Measurements from ENCODE around the gene TOP3B.

TOP3B gene

GRCh38 chr22:21982338-21982965 is at the start of gene TOP3B:
Gene TOP3B (minus strand): TSS chr22:21982787. CDS start chr22:21975709, 7,078 bp downstream.
- DNase-seq (ENCODE audit: low read depth, low spot score), result no peak

GRCh38 chr22:22031183-22031945 is 48.8 kb upstream of the TOP3B start:
- DNase-seq (ENCODE audit: low read depth, low spot score), result no peak

More at GRCh38 chr22:21982338-21982965, at the start of gene TOP3B:
- peak within 1 kb of the TSS; percentile 26 for H3K27ac ChIP-seq

GRCh38 chr22:22030493-22031182 is 48.1 kb upstream of the TOP3B start:
- no peak overlapping the region for H3K27ac ChIP-seq
- DNase-seq (ENCODE audit: low read depth, low spot score), result no peak

More at GRCh38 chr22:22031183-22031945, 48.8 kb upstream of the TOP3B start:
- H3K27ac ChIP-seq, result no peak overlapping the region

DNA sequence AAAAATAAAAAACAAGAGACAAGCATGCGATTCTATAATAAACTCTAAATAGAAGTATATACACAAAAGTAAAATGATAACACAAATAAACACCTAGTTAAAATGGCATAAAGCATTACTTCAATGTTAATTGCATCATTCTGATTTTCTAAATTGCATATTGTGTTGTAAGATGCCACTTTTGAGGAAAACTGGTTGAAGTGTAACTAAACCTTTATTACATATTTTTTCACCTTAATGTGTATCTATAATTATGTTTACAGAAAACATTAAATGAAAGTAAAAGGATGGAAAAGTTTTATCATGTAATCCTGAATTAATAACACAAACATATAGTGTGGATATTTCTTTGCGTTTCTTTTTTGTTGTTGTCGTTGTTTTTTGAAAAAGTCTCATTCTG is 45.4 kb upstream of the TOP3B start:
- DNase-seq (ENCODE audit: low read depth, low spot score), result no peak
- no peak overlapping the region for H3K27ac ChIP-seq

DNA sequence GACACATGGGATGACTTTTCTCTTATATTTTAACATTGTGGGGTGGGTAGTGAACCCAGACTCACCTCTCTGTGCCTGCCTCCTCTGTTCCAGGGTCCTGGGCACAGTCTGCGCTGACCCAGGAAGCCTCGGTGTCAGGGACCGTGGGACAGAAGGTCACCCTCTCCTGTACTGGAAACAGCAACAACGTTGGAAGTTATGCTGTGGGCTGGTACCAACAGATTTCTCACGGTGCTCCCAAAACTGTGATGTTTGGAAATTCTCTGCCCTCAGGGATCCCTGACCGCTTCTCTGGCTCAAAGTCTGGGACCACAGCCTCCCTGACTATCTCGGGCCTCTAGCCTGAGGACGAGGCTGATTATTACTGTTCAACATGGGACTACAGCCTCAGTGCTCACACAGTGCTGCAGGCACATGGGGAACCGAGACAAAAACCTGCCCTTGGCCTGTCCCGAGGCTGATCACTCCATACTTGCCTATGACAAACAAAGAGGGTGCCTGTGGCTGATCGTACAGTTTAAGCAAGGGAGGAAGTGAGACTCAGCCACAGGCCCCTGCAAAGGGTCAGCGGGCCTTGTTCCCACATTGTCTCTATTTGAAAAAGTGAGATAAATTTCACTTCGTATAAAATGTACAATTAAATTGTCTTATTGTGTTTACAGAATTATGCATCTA is 43.7 kb upstream of the TOP3B start:
- no peak for DNase-seq (ENCODE audit: low read depth, low spot score)
- H3K27ac ChIP-seq, result no peak overlapping the region

GRCh38 chr22:22025320-22026156 is 43.0 kb upstream of the TOP3B start:
- H3K27ac ChIP-seq, result no peak overlapping the region
- no peak for DNase-seq (ENCODE audit: low read depth, low spot score)

GRCh38 chr22:22024440-22024839 is 41.9 kb upstream of the TOP3B start:
- no peak for DNase-seq (ENCODE audit: low read depth, low spot score)
- H3K27ac ChIP-seq, result no peak overlapping the region

GRCh38 chr22:22023581-22024137 is 41.1 kb upstream of the TOP3B start:
- DNase-seq (ENCODE audit: low read depth, low spot score), result no peak
- no peak overlapping the region for H3K27ac ChIP-seq

GRCh38 chr22:22022947-22023534 is 40.5 kb upstream of the TOP3B start:
- H3K27ac ChIP-seq, result no peak overlapping the region
- DNase-seq (ENCODE audit: low read depth, low spot score), result no peak

- H3K27ac ChIP-seq, result no peak overlapping the region
- no peak for DNase-seq (ENCODE audit: low read depth, low spot score)
These were observed 39.8 kb upstream of the TOP3B start for GRCh38 chr22:22022255-22022840.

DNA sequence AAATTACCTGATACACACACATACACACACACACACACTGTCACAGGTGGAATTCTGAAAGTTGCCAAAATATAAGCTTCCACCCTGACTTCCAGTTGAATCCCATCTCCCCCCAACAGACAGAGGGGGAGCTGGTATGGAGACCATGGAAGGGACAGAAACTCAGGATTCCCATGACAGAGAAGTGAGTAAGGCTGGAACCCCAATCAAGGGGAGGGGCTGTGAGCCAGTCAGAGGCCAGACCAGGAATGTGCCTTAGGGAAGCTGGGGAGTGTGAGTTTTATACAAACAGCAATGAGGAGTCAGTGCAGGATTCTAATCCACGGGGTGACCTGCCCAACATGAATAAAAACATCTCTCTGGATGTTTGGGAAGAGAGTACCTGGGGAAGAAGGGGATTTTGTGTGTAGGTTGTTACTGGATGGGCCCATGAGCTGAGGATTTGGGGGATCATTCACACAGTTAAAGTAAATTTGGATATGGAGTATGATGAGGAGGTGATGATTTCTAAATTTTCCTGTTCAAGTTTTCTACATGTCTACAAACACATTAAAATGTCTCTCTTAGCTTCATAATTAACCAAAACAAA is 38.7 kb upstream of the TOP3B start:
- peak overlapping the region; percentile 62 for H3K27ac ChIP-seq
- DNase-seq (ENCODE audit: low read depth, low spot score), result peak; percentile 83

DNA sequence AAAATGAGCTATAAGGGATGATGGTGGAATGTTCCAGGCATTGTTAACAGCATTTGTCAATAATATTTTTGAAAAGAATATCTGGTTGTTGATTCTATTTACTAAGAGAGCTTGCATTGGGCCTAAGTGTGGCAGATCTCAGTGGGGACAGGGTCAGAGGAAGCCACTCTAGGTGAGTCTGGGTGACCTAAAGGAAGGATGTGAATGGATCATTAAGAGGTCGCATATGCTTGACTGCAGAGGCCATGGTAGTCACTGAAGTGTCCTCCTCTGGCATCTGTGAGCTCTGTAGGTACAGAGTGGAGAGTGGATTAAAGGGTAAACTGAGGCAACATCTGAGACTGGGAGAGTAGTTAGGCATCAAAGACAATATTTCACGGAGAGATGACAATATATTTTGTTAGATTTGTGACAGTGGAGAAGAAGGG is 37.9 kb upstream of the TOP3B start:
- no peak for DNase-seq (ENCODE audit: low read depth, low spot score)
- peak overlapping the region; percentile 62 for H3K27ac ChIP-seq

DNA sequence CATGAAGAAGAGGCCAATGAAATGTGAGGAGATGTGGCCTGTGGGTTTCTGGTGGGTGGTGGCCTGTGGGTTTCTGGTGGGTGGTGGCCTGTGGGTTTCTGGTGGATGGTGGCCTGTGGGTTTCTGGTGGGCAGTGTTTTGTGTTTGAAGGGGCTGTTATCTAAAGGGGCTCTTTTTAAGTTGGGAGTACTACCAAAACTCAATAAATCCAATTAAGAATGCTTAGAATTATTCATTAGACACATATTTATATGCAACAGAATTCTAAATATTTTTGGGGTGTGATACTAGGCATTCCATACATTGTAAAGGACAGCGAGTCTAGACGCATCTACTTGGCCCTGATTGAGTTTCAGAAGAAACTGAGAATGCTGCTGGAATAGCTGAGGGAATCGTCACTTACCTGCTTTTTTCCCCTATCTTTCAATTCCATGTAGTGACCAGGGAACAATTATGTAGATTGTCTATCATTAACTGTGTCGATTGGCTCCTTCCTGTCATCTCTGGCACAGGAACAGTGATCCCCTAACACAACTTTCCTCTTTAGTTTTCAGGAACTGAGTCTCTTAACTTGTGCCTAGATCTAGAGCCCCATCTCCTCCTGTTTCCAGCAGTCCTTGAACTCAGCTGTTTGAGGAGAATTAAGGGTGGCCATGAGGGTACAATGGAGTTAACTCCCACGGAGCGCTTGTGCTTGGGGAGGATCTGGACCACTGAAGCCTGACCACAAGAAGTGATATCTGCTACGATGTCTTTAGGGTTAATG is 37.3 kb upstream of the TOP3B start:
- DNase-seq (ENCODE audit: low read depth, low spot score), result peak; percentile 64
- peak overlapping the region; percentile 62 for H3K27ac ChIP-seq

- peak overlapping the region; percentile 62 for H3K27ac ChIP-seq
- DNase-seq (ENCODE audit: low read depth, low spot score), result no peak
These were observed 36.5 kb upstream of the TOP3B start for GRCh38 chr22:22018825-22019658.

GRCh38 chr22:22015631-22016030 is 33.0 kb upstream of the TOP3B start:
- H3K27ac ChIP-seq, result no peak overlapping the region
- DNase-seq (ENCODE audit: low read depth, low spot score), result no peak

- no peak overlapping the region for H3K27ac ChIP-seq
- DNase-seq (ENCODE audit: low read depth, low spot score), result no peak
These were observed 31.7 kb upstream of the TOP3B start for GRCh38 chr22:22014285-22014659.
